Mammary epithelial cell (primary cell): ENCODE results near the gene HRCT1.

Experiments used
- EZH2 ChIP-seq: IDR thresholded peaks from 2 replicates; pipeline ENCODE4 v1.6.1; 2012; ENCODE audit warnings: low read length, inconsistent platforms, borderline replicate concordance
- TF ChIP-seq, protein P1 (sequence below), 2 donors: IDR thresholded peaks in 1 of 2; conservative IDR thresholded peaks in 1 of 2; 2 replicates each; pipeline ENCODE4 v1.5.1; 2011 to 2012; ENCODE audit warnings: inconsistent platforms in 2 of 2, low read length in 2 of 2, mild to moderate bottlenecking in 2 of 2, control low read depth in 1 of 2, low read depth in 1 of 2; ENCODE audit not compliant: insufficient read depth in 1 of 2; ENCODE audit errors: extremely low read depth in 1 of 2

DNA sequence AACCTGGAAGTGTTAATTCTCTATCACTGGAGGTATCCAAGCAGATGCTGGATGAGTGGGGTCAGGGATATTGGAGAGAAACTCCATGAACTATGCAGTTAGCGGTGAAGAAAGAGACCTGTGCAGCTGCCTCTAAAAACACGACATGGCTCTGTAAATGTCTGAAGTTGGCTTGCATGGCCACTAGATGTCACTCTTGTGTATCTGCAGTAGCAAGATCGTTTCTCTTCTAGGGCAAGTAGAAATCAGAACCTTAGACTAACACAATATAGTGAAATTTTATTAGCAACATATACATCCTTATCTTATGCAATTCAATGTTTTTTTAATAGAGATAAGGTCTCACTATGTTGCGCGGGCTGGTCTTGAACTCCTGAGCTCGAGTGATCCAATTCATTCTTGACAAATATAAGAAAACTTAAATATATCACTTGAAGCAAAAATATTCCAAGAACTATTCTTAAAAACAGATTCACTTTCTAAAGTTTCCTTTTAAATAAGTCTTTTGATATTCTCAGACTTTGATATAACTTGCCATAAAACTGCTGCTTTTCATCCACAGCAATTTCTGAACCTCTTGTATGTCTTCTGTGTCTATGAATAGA is 49.0 kb downstream of the HRCT1 start:
- TF ChIP-seq, protein P1, sequence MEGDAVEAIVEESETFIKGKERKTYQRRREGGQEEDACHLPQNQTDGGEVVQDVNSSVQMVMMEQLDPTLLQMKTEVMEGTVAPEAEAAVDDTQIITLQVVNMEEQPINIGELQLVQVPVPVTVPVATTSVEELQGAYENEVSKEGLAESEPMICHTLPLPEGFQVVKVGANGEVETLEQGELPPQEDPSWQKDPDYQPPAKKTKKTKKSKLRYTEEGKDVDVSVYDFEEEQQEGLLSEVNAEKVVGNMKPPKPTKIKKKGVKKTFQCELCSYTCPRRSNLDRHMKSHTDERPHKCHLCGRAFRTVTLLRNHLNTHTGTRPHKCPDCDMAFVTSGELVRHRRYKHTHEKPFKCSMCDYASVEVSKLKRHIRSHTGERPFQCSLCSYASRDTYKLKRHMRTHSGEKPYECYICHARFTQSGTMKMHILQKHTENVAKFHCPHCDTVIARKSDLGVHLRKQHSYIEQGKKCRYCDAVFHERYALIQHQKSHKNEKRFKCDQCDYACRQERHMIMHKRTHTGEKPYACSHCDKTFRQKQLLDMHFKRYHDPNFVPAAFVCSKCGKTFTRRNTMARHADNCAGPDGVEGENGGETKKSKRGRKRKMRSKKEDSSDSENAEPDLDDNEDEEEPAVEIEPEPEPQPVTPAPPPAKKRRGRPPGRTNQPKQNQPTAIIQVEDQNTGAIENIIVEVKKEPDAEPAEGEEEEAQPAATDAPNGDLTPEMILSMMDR (conservative IDR thresholded peaks at IDR 0.05 in 1 of 2, IDR thresholded peaks at IDR 0.05 in 1 of 2; ENCODE audit: extremely low read depth in 1 of 2, insufficient read depth in 1 of 2, low read depth in 1 of 2, low read length in 2 of 2), result peak; percentile 84 to 94
- TF ChIP-seq EZH2, result no peak
